HG03432 (cell line): ENCODE data around the gene MAGEE1.
A peak's percentile ranks its signal among the peaks of the same experiment; 100 is the strongest.

ENCODE experiments used
- ATAC-seq: cut with Tn5 transposase; IDR thresholded peaks from one replicate; pipeline ENCODE4 v1.9.1; 2021; ENCODE audit warnings: mild to moderate bottlenecking, moderate library complexity; ENCODE audit not compliant: unreplicated experiment

The MAGEE1 gene, protein sequence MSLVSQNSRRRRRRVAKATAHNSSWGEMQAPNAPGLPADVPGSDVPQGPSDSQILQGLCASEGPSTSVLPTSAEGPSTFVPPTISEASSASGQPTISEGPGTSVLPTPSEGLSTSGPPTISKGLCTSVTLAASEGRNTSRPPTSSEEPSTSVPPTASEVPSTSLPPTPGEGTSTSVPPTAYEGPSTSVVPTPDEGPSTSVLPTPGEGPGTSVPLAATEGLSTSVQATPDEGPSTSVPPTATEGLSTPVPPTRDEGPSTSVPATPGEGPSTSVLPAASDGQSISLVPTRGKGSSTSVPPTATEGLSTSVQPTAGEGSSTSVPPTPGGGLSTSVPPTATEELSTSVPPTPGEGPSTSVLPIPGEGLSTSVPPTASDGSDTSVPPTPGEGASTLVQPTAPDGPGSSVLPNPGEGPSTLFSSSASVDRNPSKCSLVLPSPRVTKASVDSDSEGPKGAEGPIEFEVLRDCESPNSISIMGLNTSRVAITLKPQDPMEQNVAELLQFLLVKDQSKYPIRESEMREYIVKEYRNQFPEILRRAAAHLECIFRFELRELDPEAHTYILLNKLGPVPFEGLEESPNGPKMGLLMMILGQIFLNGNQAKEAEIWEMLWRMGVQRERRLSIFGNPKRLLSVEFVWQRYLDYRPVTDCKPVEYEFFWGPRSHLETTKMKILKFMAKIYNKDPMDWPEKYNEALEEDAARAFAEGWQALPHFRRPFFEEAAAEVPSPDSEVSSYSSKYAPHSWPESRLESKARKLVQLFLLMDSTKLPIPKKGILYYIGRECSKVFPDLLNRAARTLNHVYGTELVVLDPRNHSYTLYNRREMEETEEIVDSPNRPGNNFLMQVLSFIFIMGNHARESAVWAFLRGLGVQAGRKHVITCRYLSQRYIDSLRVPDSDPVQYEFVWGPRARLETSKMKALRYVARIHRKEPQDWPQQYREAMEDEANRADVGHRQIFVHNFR

DNA sequence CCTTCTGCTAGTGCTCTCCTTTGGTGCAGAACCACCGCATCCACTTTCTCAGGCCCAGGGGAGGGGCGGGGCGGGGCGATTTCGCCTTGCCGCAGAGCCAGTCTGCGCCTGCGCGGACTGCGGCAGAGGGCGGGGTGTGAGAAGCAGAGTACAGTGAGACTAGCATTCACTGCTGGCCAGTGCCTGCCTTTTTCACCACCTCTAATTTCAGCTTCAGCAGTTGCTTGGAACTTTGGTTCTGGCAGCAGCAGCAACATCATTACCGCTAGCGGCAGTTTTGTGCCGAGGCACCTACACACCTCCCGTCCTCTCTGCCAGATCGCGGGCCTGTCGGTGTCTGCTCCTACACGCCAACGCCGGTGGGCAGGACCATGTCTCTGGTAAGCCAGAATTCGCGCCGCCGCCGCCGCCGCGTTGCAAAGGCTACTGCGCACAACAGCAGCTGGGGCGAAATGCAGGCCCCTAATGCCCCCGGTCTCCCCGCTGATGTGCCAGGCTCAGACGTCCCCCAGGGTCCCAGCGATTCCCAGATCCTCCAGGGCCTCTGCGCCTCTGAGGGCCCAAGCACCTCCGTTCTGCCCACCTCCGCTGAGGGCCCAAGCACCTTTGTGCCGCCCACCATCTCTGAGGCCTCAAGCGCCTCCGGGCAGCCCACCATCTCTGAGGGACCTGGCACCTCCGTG lies at the start of gene MAGEE1:
TSS of gene MAGEE1 (plus strand) at position 151 of the 683 bp plus-strand sequence. CDS start at position 372, 221 bp downstream.
- peak; percentile 96 for ATAC-seq

DNA sequence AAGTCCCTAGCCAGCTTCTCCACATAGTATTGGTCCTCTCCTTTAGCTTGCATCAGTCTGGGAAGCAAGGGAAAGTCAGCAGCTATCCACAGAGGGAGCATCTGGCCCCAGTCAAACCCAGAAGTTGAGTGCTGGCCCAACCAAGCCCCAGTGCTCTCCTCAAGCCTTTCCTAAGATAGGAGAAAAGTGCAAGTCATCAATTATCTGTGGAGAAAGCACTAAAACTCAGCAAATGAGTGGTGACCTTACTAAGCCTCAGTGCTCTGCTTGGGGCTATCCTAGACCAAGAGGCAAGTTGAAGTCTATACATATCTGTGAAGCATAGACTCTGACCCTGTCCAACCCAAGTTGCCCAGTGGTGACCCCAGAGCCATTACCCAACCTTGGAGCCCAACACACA lies 28.5 kb upstream of the MAGEE1 start:
- ATAC-seq, result no peak

DNA sequence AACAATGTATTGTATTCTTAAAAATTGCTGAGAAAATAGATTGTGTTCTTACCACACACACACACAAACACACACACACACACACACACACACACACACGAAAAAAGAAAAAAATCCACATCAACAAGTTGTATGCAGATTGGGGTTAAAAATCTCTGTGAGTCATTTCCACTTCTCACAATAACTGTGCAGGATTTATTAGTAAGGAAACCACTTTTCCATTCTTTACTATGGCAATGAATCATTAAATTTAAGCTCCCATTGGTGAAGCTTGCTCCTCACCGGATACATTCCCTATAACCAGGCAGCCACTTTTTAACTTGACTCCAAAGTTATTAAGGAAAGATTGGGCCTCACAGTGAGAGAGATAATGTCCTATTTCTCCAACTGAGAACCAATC lies 19.7 kb upstream of the MAGEE1 start:
- ATAC-seq, result no peak

DNA sequence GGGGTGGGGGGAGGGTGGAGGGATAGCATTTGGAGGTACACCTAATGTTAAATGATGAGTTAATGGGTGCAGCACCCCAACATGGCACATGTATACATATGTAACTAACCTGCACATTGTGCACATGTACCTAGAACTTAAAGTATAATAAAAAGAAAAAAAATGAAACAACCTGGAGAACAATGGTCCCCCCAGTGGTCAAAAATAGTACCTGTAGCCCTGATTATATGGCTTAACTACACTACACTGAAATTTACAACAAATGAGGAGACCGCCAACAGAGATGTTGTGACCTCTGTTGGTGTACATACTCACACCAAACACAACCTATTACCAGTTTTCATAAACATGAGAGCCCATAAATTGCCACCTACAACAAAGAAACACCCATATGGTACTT lies 7.3 kb upstream of the MAGEE1 start:
- ATAC-seq, result no peak

DNA sequence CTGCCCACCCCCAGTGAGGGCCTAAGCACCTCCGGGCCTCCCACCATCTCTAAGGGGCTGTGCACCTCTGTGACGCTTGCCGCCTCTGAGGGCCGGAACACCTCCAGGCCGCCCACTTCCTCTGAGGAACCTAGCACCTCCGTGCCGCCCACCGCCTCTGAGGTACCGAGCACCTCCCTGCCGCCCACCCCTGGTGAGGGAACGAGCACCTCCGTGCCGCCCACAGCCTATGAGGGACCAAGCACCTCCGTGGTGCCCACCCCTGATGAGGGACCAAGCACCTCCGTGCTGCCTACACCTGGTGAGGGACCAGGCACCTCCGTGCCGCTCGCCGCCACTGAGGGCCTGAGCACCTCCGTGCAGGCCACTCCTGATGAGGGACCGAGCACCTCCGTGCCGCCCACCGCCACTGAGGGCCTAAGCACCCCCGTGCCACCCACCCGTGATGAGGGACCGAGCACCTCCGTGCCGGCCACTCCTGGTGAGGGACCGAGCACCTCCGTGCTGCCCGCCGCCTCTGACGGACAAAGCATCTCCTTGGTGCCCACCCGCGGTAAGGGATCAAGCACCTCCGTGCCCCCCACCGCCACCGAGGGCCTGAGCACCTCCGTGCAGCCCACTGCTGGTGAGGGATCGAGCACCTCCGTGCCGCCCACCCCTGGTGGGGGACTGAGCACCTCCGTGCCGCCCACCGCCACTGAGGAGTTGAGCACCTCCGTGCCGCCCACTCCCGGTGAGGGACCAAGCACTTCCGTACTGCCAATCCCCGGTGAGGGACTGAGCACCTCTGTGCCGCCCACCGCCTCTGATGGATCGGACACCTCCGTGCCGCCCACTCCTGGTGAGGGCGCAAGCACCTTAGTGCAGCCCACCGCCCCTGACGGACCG lies 977 bp downstream of the MAGEE1 start:
- peak; percentile 45 for ATAC-seq

DNA sequence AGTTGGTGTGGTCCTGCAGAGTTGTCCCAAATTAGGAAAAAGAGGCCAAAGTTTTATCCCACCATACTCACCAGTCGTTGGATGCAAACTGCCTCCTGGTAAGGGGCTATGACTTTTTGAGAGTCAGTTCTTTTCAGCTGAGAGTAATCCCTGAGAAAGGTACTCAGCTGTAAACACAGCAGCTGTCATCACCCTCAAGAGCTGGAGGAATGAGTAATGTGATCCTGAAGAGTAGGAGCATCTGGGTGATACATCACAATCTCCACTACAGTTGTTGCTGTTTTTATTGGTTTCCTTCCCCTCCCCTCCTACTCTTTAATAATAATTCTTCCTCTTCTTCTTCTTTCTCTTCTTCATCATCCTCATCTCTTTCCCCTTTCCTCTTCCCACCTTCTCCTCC lies 5.7 kb downstream of the MAGEE1 start:
- ATAC-seq, result no peak

DNA sequence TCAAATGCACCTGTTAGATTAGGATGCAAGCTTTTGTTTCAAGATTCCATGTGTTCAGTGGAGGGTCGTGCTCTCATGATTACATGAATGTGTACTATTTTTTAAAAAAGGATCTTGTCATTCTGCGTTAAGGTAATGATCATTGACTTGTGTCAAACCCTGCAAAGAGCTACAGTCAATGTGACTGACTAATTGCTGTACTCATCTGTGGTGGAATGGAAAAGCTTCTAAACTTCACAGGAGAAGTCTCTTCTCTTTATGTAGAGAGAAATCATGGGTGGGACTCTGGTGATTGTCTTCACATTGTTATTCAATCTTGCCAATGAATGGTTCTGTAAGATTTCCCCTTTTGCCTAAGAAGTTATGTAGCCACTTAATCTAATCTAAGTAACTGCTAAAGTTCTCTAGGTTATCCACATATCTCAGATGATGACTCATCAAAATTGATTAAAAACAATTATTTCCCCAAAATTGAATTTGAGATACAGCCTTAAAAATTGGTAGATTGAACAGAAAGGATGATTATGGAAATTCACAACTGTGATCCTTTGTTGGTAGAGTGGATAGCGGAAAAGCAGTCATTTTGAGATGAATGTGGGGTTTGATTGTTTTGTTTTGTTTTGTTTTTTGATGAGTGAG lies 6.7 kb downstream of the MAGEE1 start:
- ATAC-seq, result no peak

DNA sequence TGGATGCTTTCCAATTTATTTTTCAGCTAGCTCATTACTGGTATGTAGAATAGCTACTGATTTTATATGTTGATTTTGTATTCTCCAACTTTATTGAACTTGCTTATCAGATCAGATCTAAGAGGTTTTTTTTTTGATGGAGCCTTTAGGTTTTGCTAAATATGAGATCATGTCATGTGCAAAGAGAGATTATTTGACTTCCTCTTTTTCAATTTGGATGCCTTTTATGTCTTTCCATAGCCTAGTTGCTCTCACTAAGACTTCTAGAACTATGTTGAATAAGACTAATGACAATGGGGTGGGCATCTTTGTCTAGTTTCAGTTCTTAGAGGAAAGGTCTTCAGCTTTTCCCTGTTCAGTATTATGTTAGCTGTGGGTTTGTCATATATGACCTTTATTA lies 11.7 kb downstream of the MAGEE1 start:
- no peak for ATAC-seq

DNA sequence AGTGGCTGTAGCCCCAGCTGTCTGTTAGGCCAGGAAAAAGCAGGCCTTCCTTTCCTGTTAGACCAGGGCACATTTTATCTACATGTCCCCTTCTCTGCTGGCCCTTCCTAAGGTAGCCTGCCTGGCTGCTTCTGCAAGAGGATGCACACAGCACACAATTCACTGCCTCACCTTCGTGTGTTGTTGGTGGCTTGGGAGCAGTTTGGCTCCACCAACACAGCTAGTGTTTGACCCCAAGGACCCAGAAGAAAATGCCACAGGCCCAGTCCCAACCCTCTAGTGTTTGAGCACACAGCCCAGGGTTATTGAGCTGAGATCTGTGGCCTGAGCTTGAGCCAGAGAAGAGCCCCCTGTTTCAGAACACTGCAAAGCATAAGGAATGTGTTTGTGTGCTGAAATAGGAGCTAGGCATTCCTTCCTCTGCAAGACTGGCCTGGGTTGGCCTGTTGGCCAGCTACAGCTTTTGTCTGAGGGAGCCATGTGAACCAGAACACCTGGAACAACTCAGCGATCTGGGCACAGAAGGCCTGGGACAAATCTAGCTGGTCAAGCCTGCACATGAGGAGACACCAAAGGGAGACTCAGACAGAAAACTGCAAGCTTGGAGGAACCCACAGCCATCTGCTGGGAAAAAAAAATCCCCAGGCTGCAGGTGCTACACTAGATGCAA lies 26.4 kb downstream of the MAGEE1 start:
- ATAC-seq, result no peak

DNA sequence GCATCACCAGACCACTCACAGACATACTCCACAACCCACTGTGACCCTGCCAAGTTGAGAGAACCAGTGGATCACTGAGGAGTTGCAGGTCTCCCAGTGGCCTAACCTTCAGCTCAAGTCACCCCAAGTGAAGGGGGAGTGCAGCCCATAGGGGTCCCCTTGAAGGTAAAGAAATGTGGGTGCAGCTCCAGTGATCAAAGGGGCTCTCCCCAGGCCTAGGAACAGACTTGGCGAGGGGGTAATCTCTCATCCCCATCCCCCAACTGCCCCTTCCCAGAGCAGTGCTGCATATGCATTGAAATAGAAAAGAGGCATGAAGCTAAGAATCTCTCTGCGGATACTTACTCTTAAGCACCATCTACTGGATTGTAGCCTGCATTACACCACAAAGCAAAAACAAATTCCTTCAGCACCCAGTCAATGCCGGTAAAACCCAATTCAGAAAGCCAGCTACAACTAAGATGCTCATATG lies 27.0 kb downstream of the MAGEE1 start:
- peak; percentile 83 for ATAC-seq

DNA sequence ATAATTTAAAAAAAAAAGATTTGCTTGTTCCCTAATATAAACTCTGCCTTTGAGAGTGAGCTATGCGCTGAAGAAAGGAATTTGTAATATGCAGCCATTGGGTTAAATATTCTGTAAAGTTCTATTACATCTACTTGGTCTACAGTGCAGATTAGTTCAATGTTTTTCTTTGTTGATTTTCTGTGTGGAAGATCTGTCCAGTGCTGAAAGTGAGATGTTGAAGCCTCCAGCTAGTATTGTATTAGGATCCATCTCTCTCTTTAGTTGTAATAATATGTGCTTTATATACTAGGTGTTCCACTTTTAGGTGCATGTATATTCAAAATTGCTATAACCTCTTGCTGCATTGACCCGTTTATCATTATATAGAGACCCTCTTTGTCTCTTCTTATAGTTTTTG lies 49.8 kb downstream of the MAGEE1 start:
- ATAC-seq, result no peak
